ENCODE data around the gene WSCD2.

WSCD2 gene

GRCh38 chr12:108128221-108129016, 669 bp upstream of the WSCD2 start:
- DNase-seq: no peak

- DNase-seq: no peak
Measured at GRCh38 chr12:108131035-108131434, 1.9 kb downstream of the WSCD2 start.

- no peak for DNase-seq
Measured at GRCh38 chr12:108131657-108132126, 2.6 kb downstream of the WSCD2 start.

- no peak for DNase-seq
Measured at GRCh38 chr12:108133482-108133881, 4.4 kb downstream of the WSCD2 start.

- no peak for DNase-seq
Measured at GRCh38 chr12:108134744-108135143, 5.7 kb downstream of the WSCD2 start.

GRCh38 chr12:108135627-108136026, 6.5 kb downstream of the WSCD2 start:
- no peak for DNase-seq

GRCh38 chr12:108136697-108137096, 7.6 kb downstream of the WSCD2 start:
- DNase-seq: no peak

- DNase-seq: no peak
Measured at GRCh38 chr12:108139454-108139853, 10.4 kb downstream of the WSCD2 start.

- DNase-seq: no peak
Measured at GRCh38 chr12:108140501-108140900, 11.4 kb downstream of the WSCD2 start.

- DNase-seq: no peak
Measured at GRCh38 chr12:108141600-108142130, 12.6 kb downstream of the WSCD2 start.

GRCh38 chr12:108143144-108143543, 14.1 kb downstream of the WSCD2 start:
- DNase-seq: no peak

GRCh38 chr12:108144080-108144479, 15.0 kb downstream of the WSCD2 start:
- DNase-seq: no peak

- no peak for DNase-seq
Measured at GRCh38 chr12:108145011-108145410, 15.9 kb downstream of the WSCD2 start.

- no peak for DNase-seq
Measured at GRCh38 chr12:108146035-108146893, 17.2 kb downstream of the WSCD2 start.

GRCh38 chr12:108147279-108147678, 18.2 kb downstream of the WSCD2 start:
- no peak for DNase-seq

- DNase-seq: no peak
Measured at GRCh38 chr12:108148521-108149074, 19.5 kb downstream of the WSCD2 start.

- no peak for DNase-seq
Measured at GRCh38 chr12:108150436-108150835, 21.3 kb downstream of the WSCD2 start.

GRCh38 chr12:108151533-108152169, 22.6 kb downstream of the WSCD2 start:
- no peak for DNase-seq

GRCh38 chr12:108152170-108152538, 23.1 kb downstream of the WSCD2 start:
- DNase-seq: no peak

- no peak for DNase-seq
Measured at GRCh38 chr12:108156717-108157116, 27.6 kb downstream of the WSCD2 start.

- DNase-seq: no peak
Measured at GRCh38 chr12:108157870-108158459, 28.9 kb downstream of the WSCD2 start.

GRCh38 chr12:108162207-108162606, 33.1 kb downstream of the WSCD2 start:
- no peak for DNase-seq

- DNase-seq: no peak
Measured at GRCh38 chr12:108166505-108166904, 37.4 kb downstream of the WSCD2 start.

All from NCI-H774 (cell line).